ENCODE results near the gene ALDH3B1.

ALDH3B1 gene

DNA sequence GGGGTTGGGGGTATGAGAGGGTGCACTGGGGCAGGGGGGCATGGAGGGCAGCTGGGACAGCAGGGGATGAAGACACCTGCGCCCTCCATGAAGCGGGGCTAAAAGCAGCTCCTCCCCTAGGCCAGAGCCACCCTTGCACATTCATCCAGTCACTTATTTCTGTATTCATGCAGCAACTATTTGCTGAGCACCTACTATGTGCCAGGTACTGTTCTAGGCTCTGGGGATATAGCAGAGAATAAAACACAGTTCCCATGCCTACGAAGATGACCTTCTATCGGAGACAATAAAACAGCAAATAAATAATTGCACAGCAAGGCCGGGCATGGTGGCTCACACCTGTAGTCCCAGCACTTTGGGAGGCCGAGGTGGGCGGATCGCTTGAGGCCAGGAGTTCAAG lies 5.3 kb downstream of the ALDH3B1 start:
- ATAC-seq (no peak), DNase-seq (ENCODE audit: low spot score in 2 of 2) (no peak)
- no peaks in the 10 kb centered on the region for H3K9me3 Mint-ChIP-seq
- no peaks in the 10 kb centered on the region for H3K4me1 Mint-ChIP-seq
- H3K36me3 Mint-ChIP-seq, result no peaks in the 10 kb centered on the region
- no peak overlapping the region for H3K27ac Mint-ChIP-seq
- no peak overlapping the region for H3K4me3 Mint-ChIP-seq

- Mint-ChIP-seq H3K4me3 (no peak overlapping the region), H3K4me1 (no peaks in the 10 kb centered on the region), H3K36me3 (no peaks in the 10 kb centered on the region), H3K9me3 (no peaks in the 10 kb centered on the region), H3K27ac (no peak overlapping the region)
- no peak for ATAC-seq
- no peak for DNase-seq (ENCODE audit: low spot score in 2 of 2)
These were observed 6.2 kb downstream of the ALDH3B1 start for GRCh38 chr11:68016161-68016903.

GRCh38 chr11:68016904-68017817 lies 7.0 kb downstream of the ALDH3B1 start:
- Mint-ChIP-seq H3K9me3 (no peaks in the 10 kb centered on the region), H3K27ac (no peak overlapping the region), H3K4me3 (no peak overlapping the region), H3K4me1 (no peaks in the 10 kb centered on the region), H3K36me3 (no peaks in the 10 kb centered on the region)
- no peak for DNase-seq (ENCODE audit: low spot score in 2 of 2)
- ATAC-seq, result no peak

DNA sequence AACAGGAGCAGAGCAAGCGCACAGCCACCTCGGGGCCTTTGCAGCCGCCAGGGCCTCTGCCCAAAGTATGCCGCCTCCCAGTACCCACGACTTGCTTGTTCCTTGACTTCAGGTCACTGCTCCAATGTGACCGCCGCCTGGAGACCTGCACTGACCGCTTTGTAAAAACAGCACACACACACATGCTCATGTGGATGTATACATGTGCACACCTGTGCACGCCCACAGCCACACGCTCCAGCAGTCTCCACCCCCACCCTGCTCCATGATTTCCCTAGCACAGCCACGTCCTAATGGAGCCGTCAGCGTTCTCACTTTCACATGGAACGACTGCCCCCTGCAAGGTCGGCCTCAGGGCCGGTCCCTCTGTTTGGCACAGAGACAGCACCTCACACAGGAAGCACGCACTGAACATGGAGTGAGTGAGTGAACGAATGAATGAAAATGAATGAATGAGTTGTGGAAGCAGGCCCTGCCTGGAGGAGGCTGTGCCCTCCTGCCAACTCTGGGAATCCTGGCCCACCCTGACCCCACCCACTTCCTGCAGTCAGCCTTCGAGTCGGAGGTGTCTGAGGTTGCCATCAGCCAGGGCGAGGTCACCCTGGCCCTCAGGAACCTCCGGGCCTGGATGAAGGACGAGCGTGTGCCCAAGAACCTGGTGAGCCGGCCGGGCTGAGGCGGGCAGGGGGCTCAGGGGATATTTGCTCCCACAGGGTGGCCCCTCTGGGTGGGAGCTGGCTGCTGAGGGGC lies 8.0 kb downstream of the ALDH3B1 start:
- Mint-ChIP-seq H3K4me3 (no peak overlapping the region), H3K27ac (no peak overlapping the region), H3K36me3 (no peaks in the 10 kb centered on the region), H3K4me1 (no peaks in the 10 kb centered on the region), H3K9me3 (no peaks in the 10 kb centered on the region)
- DNase-seq (ENCODE audit: low spot score in 2 of 2) (no peak), ATAC-seq (no peak)

DNA sequence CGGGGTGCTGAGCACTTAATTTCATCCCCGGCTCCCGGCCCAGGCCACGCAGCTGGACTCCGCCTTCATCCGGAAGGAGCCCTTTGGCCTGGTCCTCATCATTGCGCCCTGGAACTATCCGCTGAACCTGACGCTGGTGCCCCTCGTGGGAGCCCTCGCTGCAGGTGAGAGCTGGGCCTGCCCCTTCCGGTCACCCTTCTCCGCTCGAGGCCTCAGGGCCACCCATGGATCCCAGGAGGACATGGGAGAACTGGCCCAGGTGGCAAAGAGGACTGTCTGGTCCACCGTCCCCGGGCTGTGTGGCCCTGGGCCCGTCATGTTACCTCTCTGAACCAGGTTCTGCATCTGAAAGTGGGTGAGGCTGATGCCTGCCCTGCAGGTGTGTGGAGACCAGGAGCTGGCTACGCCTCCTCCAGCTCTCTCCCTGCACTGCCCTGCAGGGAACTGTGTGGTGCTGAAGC lies 8.6 kb downstream of the ALDH3B1 start:
- Mint-ChIP-seq H3K4me3 (no peak overlapping the region), H3K27ac (no peak overlapping the region), H3K9me3 (no peaks in the 10 kb centered on the region), H3K4me1 (no peaks in the 10 kb centered on the region), H3K36me3 (no peaks in the 10 kb centered on the region)
- DNase-seq (ENCODE audit: low spot score in 2 of 2) (no peak), ATAC-seq (no peak)

GRCh38 chr11:68019486-68019885 lies 9.4 kb downstream of the ALDH3B1 start:
- H3K4me1 Mint-ChIP-seq, result no peaks in the 10 kb centered on the region
- H3K9me3 Mint-ChIP-seq, result no peaks in the 10 kb centered on the region
- DNase-seq (ENCODE audit: low spot score in 2 of 2) (no peak), ATAC-seq (no peak)
- no peak overlapping the region for H3K27ac Mint-ChIP-seq
- no peaks in the 10 kb centered on the region for H3K36me3 Mint-ChIP-seq
- H3K4me3 Mint-ChIP-seq, result no peak overlapping the region

GRCh38 chr11:68020575-68020974 lies 10.4 kb downstream of the ALDH3B1 start:
- Mint-ChIP-seq H3K36me3 (no peaks in the 10 kb centered on the region), H3K27ac (no peak overlapping the region), H3K9me3 (no peaks in the 10 kb centered on the region), H3K4me3 (no peak overlapping the region), H3K4me1 (no peaks in the 10 kb centered on the region)
- DNase-seq (ENCODE audit: low spot score in 2 of 2) (no peak), ATAC-seq (no peak)

GRCh38 chr11:68021167-68021787 lies 11.2 kb downstream of the ALDH3B1 start:
- Mint-ChIP-seq H3K4me1 (no peaks in the 10 kb centered on the region), H3K4me3 (no peak overlapping the region), H3K36me3 (no peaks in the 10 kb centered on the region), H3K9me3 (no peaks in the 10 kb centered on the region), H3K27ac (no peak overlapping the region)
- DNase-seq (ENCODE audit: low spot score in 2 of 2) (no peak), ATAC-seq (no peak)

DNA sequence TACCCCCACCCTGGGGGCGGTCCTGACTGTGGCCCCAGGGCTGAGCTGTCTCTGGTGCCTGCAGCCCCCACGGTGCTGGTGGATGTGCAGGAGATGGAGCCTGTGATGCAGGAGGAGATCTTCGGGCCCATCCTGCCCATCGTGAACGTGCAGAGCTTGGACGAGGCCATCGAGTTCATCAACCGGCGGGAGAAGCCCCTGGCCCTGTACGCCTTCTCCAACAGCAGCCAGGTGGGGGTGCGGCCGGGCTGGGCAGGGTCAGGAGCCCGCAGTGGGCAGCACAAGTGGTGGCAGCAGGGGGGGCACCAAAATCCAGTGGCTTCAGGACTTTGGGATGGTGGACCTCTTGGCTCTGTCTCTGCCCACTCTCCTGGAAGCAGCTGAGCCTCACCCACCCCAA lies 12.4 kb downstream of the ALDH3B1 start:
- no peak for ATAC-seq
- Mint-ChIP-seq H3K4me1 (peaks cover 4% of the 10 kb centered on the region), H3K9me3 (no peaks in the 10 kb centered on the region), H3K27ac (no peak overlapping the region), H3K36me3 (no peaks in the 10 kb centered on the region), H3K4me3 (no peak overlapping the region)
- no peak for DNase-seq (ENCODE audit: low spot score in 2 of 2)

GRCh38 chr11:68024508-68024907 lies 14.4 kb downstream of the ALDH3B1 start:
- Mint-ChIP-seq H3K4me1 (peaks cover 13% of the 10 kb centered on the region), H3K4me3 (no peak overlapping the region), H3K36me3 (no peaks in the 10 kb centered on the region), H3K9me3 (no peaks in the 10 kb centered on the region), H3K27ac (no peak overlapping the region)
- DNase-seq (ENCODE audit: low spot score in 2 of 2) (no peak), ATAC-seq (no peak)

DNA sequence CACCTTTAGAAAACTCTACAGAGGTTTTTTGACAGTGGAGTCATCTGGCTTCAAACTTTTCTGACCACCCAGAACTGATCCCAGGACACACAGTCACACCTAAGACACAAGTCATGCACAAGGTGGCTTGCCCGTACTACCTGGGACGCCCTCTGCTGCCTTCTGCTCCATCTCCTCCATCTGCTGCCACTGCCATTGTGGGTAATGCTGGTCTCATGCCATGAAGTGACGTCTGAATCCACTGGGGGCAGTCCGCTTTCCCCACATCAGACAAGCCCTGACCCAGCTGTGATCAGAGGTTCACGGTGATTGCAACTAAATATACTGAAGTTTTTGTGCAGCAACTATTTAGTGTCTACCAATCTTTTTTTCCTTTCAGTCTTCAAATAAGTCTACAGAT lies 14.9 kb downstream of the ALDH3B1 start:
- ATAC-seq (no peak), DNase-seq (ENCODE audit: low spot score in 2 of 2) (no peak)
- H3K27ac Mint-ChIP-seq, result no peak overlapping the region
- no peaks in the 10 kb centered on the region for H3K36me3 Mint-ChIP-seq
- no peak overlapping the region for H3K4me3 Mint-ChIP-seq
- H3K4me1 Mint-ChIP-seq, result peaks cover 19% of the 10 kb centered on the region
- H3K9me3 Mint-ChIP-seq, result no peaks in the 10 kb centered on the region

- Mint-ChIP-seq H3K27ac (peak overlapping the region; percentile 74), H3K4me3 (no peak overlapping the region), H3K9me3 (no peaks in the 10 kb centered on the region), H3K4me1 (peaks cover 32% of the 10 kb centered on the region), H3K36me3 (peaks cover 2% of the 10 kb centered on the region)
- DNase-seq (ENCODE audit: low spot score in 2 of 2), result no peak
- no peak for ATAC-seq
These were observed 16.4 kb downstream of the ALDH3B1 start for GRCh38 chr11:68026391-68027105.

- Mint-ChIP-seq H3K4me1 (peaks cover 37% of the 10 kb centered on the region), H3K27ac (no peak overlapping the region), H3K9me3 (no peaks in the 10 kb centered on the region), H3K36me3 (peaks cover 6% of the 10 kb centered on the region), H3K4me3 (no peak overlapping the region)
- ATAC-seq (no peak), DNase-seq (ENCODE audit: low spot score in 2 of 2) (no peak)
These were observed 17.5 kb downstream of the ALDH3B1 start for GRCh38 chr11:68027667-68028066.

DNA sequence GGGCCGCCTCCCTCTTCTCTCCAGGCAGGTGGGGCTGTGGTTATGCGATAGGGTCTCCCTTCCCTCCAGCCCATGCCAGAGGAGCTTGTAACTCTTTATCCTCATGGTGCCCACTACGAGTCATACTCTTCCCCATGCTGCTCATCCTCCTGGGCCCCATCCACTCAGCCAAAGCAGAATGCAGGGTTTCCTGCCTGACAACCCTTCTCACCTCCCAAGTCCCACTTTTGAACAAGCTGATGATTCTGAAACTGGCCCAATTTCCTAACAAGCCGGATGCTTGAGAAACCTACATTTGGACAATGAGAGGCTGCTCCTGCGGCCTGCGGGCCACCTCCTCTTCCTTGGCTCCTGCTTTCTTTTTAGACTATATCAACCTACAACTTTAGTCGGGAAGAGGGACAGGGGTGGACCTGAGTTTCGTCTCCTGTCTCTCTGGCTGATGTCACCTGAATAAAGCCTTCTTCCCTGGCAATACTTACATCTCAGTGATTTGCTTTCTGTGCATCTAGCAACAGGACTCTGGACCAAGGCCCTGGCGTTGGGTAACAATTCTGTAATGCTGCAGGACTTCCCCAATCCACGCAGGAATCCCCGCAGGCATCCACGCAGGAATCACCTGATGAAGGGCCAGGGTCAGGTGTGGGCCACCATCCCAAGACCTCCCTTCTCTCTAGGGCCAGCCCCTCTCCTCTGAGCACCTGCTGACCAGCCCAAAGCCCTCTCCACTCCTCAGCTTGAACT lies 18.8 kb downstream of the ALDH3B1 start:
- Mint-ChIP-seq H3K36me3 (peaks cover 9% of the 10 kb centered on the region), H3K4me1 (peaks cover 37% of the 10 kb centered on the region), H3K27ac (peak overlapping the region; percentile 96), H3K9me3 (no peaks in the 10 kb centered on the region), H3K4me3 (peak overlapping the region; percentile 90)
- DNase-seq (ENCODE audit: low spot score in 2 of 2), result no peak
- ATAC-seq, result no peak
